ENCODE data around the gene NARS2. TPM values are rescaled to one million over a fixed set of nuclear protein-coding genes. Genes with fewer than 3 reads are reported as not detected.

The NARS2 gene
- total RNA-seq, 3 donors from 2014 or later (not counting 1 experiment from before 2014, with no cell fraction given): 6.5 to 9.6 (median 8.8) TPM

- Mint-ChIP-seq H3K4me1 (peaks cover 16 to 17% of the 10 kb centered on the region in 2 donors), H3K4me3 (no peak overlapping the region), H3K36me3 (peaks cover 5% of the 10 kb centered on the region), H3K9me3 (peaks cover 0 to 2% of the 10 kb centered on the region in 2 donors), H3K27me3 (ENCODE audit: low read depth in 2 of 2) (no peaks in the 10 kb centered on the region), H3K27ac (peak overlapping the region in 1 of 2 donors; percentile 22)
- no peak for DNase-seq
- WGBS (ENCODE audit: insufficient coverage): 36% methylated on average over 4 of the region's 4 CpGs
- Histone ChIP-seq H3K4me1 (ENCODE audit: control insufficient read depth, insufficient read depth, low read length) (no peaks in the 10 kb centered on the region), H3K36me3 (ENCODE audit: control insufficient read depth, insufficient read depth, low read length) (no peaks in the 10 kb centered on the region), H3K27ac (ENCODE audit: low read length) (no peak overlapping the region), H3K9me3 (ENCODE audit: control insufficient read depth, insufficient read depth, low read length) (no peaks in the 10 kb centered on the region), H3K4me3 (ENCODE audit: low read length) (no peak overlapping the region), H3K27me3 (ENCODE audit: control insufficient read depth, insufficient read depth, low read length) (no peaks in the 10 kb centered on the region)
- no peak for ATAC-seq
- intact Hi-C loops (cut with micrococcal nuclease): no loop called here
- no peak for TF ChIP-seq CTCF (IDR thresholded peaks at IDR 0.05)
These were observed 70.0 kb downstream of the NARS2 start for GRCh38 chr11:78504708-78505107.

GRCh38 chr11:78504181-78504580 is 70.5 kb downstream of the NARS2 start:
- no peak for ATAC-seq
- Histone ChIP-seq H3K4me1 (ENCODE audit: control insufficient read depth, insufficient read depth, low read length) (no peaks in the 10 kb centered on the region), H3K36me3 (ENCODE audit: control insufficient read depth, insufficient read depth, low read length) (no peaks in the 10 kb centered on the region), H3K9me3 (ENCODE audit: control insufficient read depth, insufficient read depth, low read length) (no peaks in the 10 kb centered on the region), H3K27me3 (ENCODE audit: control insufficient read depth, insufficient read depth, low read length) (no peaks in the 10 kb centered on the region), H3K4me3 (ENCODE audit: low read length) (no peak overlapping the region), H3K27ac (ENCODE audit: low read length) (no peak overlapping the region)
- TF ChIP-seq CTCF (IDR thresholded peaks at IDR 0.05): no peak
- Mint-ChIP-seq H3K4me3 (no peak overlapping the region), H3K36me3 (no peaks in the 10 kb centered on the region), H3K27me3 (ENCODE audit: low read depth in 2 of 2) (no peaks in the 10 kb centered on the region), H3K27ac (peak overlapping the region in 1 of 2 donors; percentile 22), H3K9me3 (no peaks in the 10 kb centered on the region), H3K4me1 (peaks cover 16 to 17% of the 10 kb centered on the region in 2 donors)
- DNase-seq: no peak
- WGBS (ENCODE audit: insufficient coverage): 47% methylated on average over 2 of the region's 2 CpGs
- intact Hi-C loops (cut with micrococcal nuclease): no loop called here

GRCh38 chr11:78499971-78500370 is 74.7 kb downstream of the NARS2 start:
- Histone ChIP-seq H3K36me3 (ENCODE audit: control insufficient read depth, insufficient read depth, low read length) (no peaks in the 10 kb centered on the region), H3K9me3 (ENCODE audit: control insufficient read depth, insufficient read depth, low read length) (no peaks in the 10 kb centered on the region), H3K27ac (ENCODE audit: low read length) (no peak overlapping the region), H3K27me3 (ENCODE audit: control insufficient read depth, insufficient read depth, low read length) (no peaks in the 10 kb centered on the region), H3K4me3 (ENCODE audit: low read length) (no peak overlapping the region), H3K4me1 (ENCODE audit: control insufficient read depth, insufficient read depth, low read length) (no peaks in the 10 kb centered on the region)
- H3K9me3 Mint-ChIP-seq: no peaks in the 10 kb centered on the region
- no peak for DNase-seq
- H3K36me3 Mint-ChIP-seq: no peaks in the 10 kb centered on the region
- no peak for ATAC-seq
- H3K4me1 Mint-ChIP-seq: peaks cover 13 to 20% of the 10 kb centered on the region in 2 donors
- no peak for TF ChIP-seq CTCF (IDR thresholded peaks at IDR 0.05)
- H3K27ac Mint-ChIP-seq: no peak overlapping the region
- H3K27me3 Mint-ChIP-seq (ENCODE audit: low read depth in 2 of 2): no peaks in the 10 kb centered on the region
- intact Hi-C loops (cut with micrococcal nuclease): no loop called here
- H3K4me3 Mint-ChIP-seq: no peak overlapping the region

GRCh38 chr11:78497293-78497692 is 77.4 kb downstream of the NARS2 start:
- peaks cover 0 to 5% of the 10 kb centered on the region in 2 donors for H3K4me1 Mint-ChIP-seq
- H3K4me3 Mint-ChIP-seq: no peak overlapping the region
- Histone ChIP-seq H3K4me1 (ENCODE audit: control insufficient read depth, insufficient read depth, low read length) (no peaks in the 10 kb centered on the region), H3K4me3 (ENCODE audit: low read length) (no peak overlapping the region), H3K9me3 (ENCODE audit: control insufficient read depth, insufficient read depth, low read length) (no peaks in the 10 kb centered on the region), H3K27ac (ENCODE audit: low read length) (no peak overlapping the region), H3K27me3 (ENCODE audit: control insufficient read depth, insufficient read depth, low read length) (no peaks in the 10 kb centered on the region), H3K36me3 (ENCODE audit: control insufficient read depth, insufficient read depth, low read length) (peaks cover 2% of the 10 kb centered on the region)
- H3K27ac Mint-ChIP-seq: no peak overlapping the region
- no peak for DNase-seq
- intact Hi-C loops (cut with micrococcal nuclease): no loop called here
- no peaks in the 10 kb centered on the region for H3K36me3 Mint-ChIP-seq
- no peak for TF ChIP-seq CTCF (IDR thresholded peaks at IDR 0.05)
- no peak for ATAC-seq
- no peaks in the 10 kb centered on the region for H3K9me3 Mint-ChIP-seq
- H3K27me3 Mint-ChIP-seq (ENCODE audit: low read depth in 2 of 2): no peaks in the 10 kb centered on the region

Measured in natural killer cell (primary cell).